K562 (cell line): ENCODE data around the gene MCM5. TPM values are rescaled to one million over a fixed set of nuclear protein-coding genes. Genes with fewer than 3 reads are reported as not detected.

ENCODE experiments used
- ARHGAP35 ChIP-seq: fragments of 450-650 bp; IDR thresholded peaks from 2 replicates; pipeline ENCODE4 v1.6.1; 2018; ENCODE audit not compliant: partially characterized antibody
- CBFA2T2 ChIP-seq: fragments of 450-650 bp; conservative IDR thresholded peaks from 2 replicates; pipeline ENCODE4 v1.6.1; 2017; ENCODE audit warnings: mild to moderate bottlenecking
- CCNT2 ChIP-seq: IDR thresholded peaks from 2 replicates; pipeline ENCODE4 v1.6.1; 2011; ENCODE audit warnings: borderline replicate concordance, low read depth, mild to moderate bottlenecking, moderate library complexity, mixed read lengths, low read length; ENCODE audit not compliant: insufficient read length; ENCODE audit errors: extremely low read depth
- GMEB1 ChIP-seq: fragments of 250-450 bp; sonication (Bioruptor Pico); IDR thresholded peaks from 2 replicates; pipeline ENCODE4 v1.4.0; 2020; ENCODE audit warnings: mild to moderate bottlenecking
- HMG20B ChIP-seq: fragments of 250-450 bp; sonication (Bioruptor Pico); IDR thresholded peaks from 2 replicates; pipeline ENCODE4 v1.5.0; 2021; ENCODE audit warnings: mild to moderate bottlenecking
- MBD2 ChIP-seq: sonication (generic); IDR thresholded peaks from 2 replicates; pipeline ENCODE4 v1.6.1; 2016; ENCODE audit warnings: low read depth, borderline replicate concordance
- MIER1 ChIP-seq: fragments of 450-650 bp; IDR thresholded peaks from 2 replicates; pipeline ENCODE4 v1.6.1; 2016; ENCODE audit warnings: antibody characterized with exemption, mild to moderate bottlenecking, low read depth
- MTA2 ChIP-seq: fragments of 450-650 bp; IDR thresholded peaks from 2 replicates; pipeline ENCODE4 v1.6.1; 2016; ENCODE audit warnings: low read depth
- MYC ChIP-seq, 2 experiments: fragments of 250-450 bp in 1 of 2; sonication (Bioruptor Pico) in 1 of 2; IDR thresholded peaks; 2 replicates each; pipeline versions ENCODE4 v1.5.1 to v1.6.1; 2012 to 2021; ENCODE audit warnings: low read depth in 2 of 2, borderline replicate concordance in 1 of 2, improper control_type of control experiment in 1 of 2, low read length in 1 of 2, mild to moderate bottlenecking in 1 of 2, moderate library complexity in 1 of 2
- NELFE ChIP-seq: IDR thresholded peaks from 2 replicates; pipeline ENCODE4 v1.6.1; 2011; ENCODE audit warnings: mild to moderate bottlenecking; ENCODE audit not compliant: insufficient read depth, insufficient read length
- NFYB ChIP-seq: IDR thresholded peaks from 2 replicates; pipeline ENCODE4 v1.6.1; 2011; ENCODE audit warnings: mild to moderate bottlenecking, moderate library complexity; ENCODE audit not compliant: insufficient read length; ENCODE audit errors: extremely low read depth
- REST ChIP-seq, 2 experiments: fragments of 450-650 bp; formaldehyde crosslinking in 1 of 2; IDR thresholded peaks; 2 replicates each; pipeline versions ENCODE4 v1.4.0 to v1.6.1; 2014 to 2020; ENCODE audit warnings: mild to moderate bottlenecking in 2 of 2, borderline replicate concordance in 1 of 2, low read depth in 1 of 2
- SMARCE1 ChIP-seq: fragments of 450-650 bp; IDR thresholded peaks from 2 replicates; pipeline ENCODE4 v1.7.1; 2016; ENCODE audit warnings: mild to moderate bottlenecking
- SUPT5H ChIP-seq: fragments of 450-650 bp; IDR thresholded peaks from 2 replicates; pipeline ENCODE4 v1.6.1; 2016
- TOE1 ChIP-seq, 2 experiments: fragments of 450-650 bp in 1 of 2; sonication (generic) in 1 of 2; formaldehyde crosslinking in 1 of 2; IDR thresholded peaks; 2 replicates each; pipeline versions ENCODE4 v1.7.1 to v1.8.0; 2016 to 2022; ENCODE audit warnings: borderline replicate concordance in 2 of 2, mild to moderate bottlenecking in 2 of 2, antibody characterized with exemption in 1 of 2, inconsistent platforms in 1 of 2, low read depth in 1 of 2, missing genetic modification reagents in 1 of 2, moderate library complexity in 1 of 2
- ZNF449 ChIP-seq: fragments of 250-450 bp; sonication (Bioruptor Pico); IDR thresholded peaks from 2 replicates; pipeline ENCODE4 v1.8.0; 2022; ENCODE audit warnings: moderate library complexity, mild to moderate bottlenecking, inconsistent platforms
- ZNF586 ChIP-seq: fragments of 450-650 bp; formaldehyde crosslinking; conservative IDR thresholded peaks from 2 replicates; pipeline ENCODE4 v1.4.0; 2020; ENCODE audit warnings: mild to moderate bottlenecking, moderate library complexity
- polyA plus RNA-seq, 8 experiments: library from polyadenylated mRNA; depleted of rRNA in 4 of 8; stranded (reverse) in 5 of 8; unstranded in 3 of 8; fragments of >200 nt; fragmentation: Nextera tagmentation in 2 of 8; fragmentation: Illumina TruSeq in 1 of 8; extraction: Ambion mirVana in 2 of 8; extraction: Trizol in 1 of 8; gene quantifications; 2 replicates each; pipeline versions ENCODE4 v1.2.1 to v1.2.3, GENCODE V29; 2011 to 2014; ENCODE audit warnings: inconsistent platforms in 1 of 8, missing spikeins in 1 of 8
- total RNA-seq, 7 experiments: library from RNA; depleted of rRNA in 6 of 7; stranded (reverse); fragments of >200 nt in 6 of 7; fragmentation: Illumina TruSeq in 2 of 7; extraction: Trizol in 2 of 7; gene quantifications; 2 replicates each; pipeline versions ENCODE4 v1.2.1 to v1.2.3, GENCODE V29; 2011 to 2021; ENCODE audit warnings: low replicate concordance in 1 of 7

Gene MCM5
- total and polyA plus RNA-seq, 9 of the 15 experiments (the other 6 are each of a cell fraction or from before 2014, with no cell fraction given) = 5.6 to 180 (median 66.1) TPM

- peak; percentile 30; the same call in 1 of the 2 replicates for TF ChIP-seq REST (IDR thresholded peaks at IDR 0.05; ENCODE audit: borderline replicate concordance)
- no peak for TF ChIP-seq REST (CRISPR knock-in tag; IDR thresholded peaks at IDR 0.05; ENCODE audit: low read depth)
- TF ChIP-seq MTA2 = no peak
- TF ChIP-seq NFYB = peak; percentile 68
- no peak for TF ChIP-seq MYC (IDR thresholded peaks at IDR 0.05; ENCODE audit: low read depth, low read length)
- TF ChIP-seq MYC (CRISPR knock-in tag; IDR thresholded peaks at IDR 0.05; ENCODE audit: borderline replicate concordance, low read depth) = no peak
- TF ChIP-seq SMARCE1 = no peak
- no peak for TF ChIP-seq ARHGAP35
- peak; percentile 94 for TF ChIP-seq TOE1 (IDR thresholded peaks at IDR 0.05; ENCODE audit: borderline replicate concordance)
- no peak for TF ChIP-seq TOE1 (CRISPR knock-in tag; IDR thresholded peaks at IDR 0.05; ENCODE audit: borderline replicate concordance, low read depth)
- TF ChIP-seq GMEB1 (CRISPR knock-in tag) = no peak
- no peak for TF ChIP-seq CCNT2
- TF ChIP-seq ZNF586 (CRISPR knock-in tag) = no peak
- TF ChIP-seq MIER1 = no peak
- TF ChIP-seq CBFA2T2 = peak; percentile 74
- no peak for TF ChIP-seq HMG20B (CRISPR knock-in tag)
- TF ChIP-seq ZNF449 (CRISPR knock-in tag) = no peak
- TF ChIP-seq SUPT5H = no peak
- TF ChIP-seq MBD2 = no peak
- no peak for TF ChIP-seq NELFE
Observed at GRCh38 chr22:35437049-35437448, 37.1 kb downstream of the MCM5 start (continued).
